Measurements from ENCODE around the gene ORM2. TPM values are rescaled to one million over a fixed set of nuclear protein-coding genes. Genes with fewer than 3 reads are reported as not detected.

Gene ORM2
- total RNA-seq, 1 donor from 2014 or later = not detected

GRCh38 chr9:114339130-114339908 lies 9.7 kb downstream of the ORM2 start:
- no peak for DNase-seq (ENCODE audit: low spot score)
- no peaks in the 10 kb centered on the region for H3K4me1 Mint-ChIP-seq (ENCODE audit: low read depth)
- H3K27me3 Mint-ChIP-seq (ENCODE audit: low read depth) = no peaks in the 10 kb centered on the region
- no peak overlapping the region for H3K4me3 Mint-ChIP-seq (ENCODE audit: unreplicated experiment)
- no peak overlapping the region for H3K27ac Mint-ChIP-seq (ENCODE audit: unreplicated experiment)
- peaks cover 52% of the 10 kb centered on the region for H3K36me3 Mint-ChIP-seq (ENCODE audit: low read depth)
- TF ChIP-seq CTCF (IDR thresholded peaks at IDR 0.05) = peak; percentile 87
- H3K9me3 Mint-ChIP-seq (ENCODE audit: low read depth) = no peaks in the 10 kb centered on the region

GRCh38 chr9:114341152-114341830 lies 11.6 kb downstream of the ORM2 start:
- peak; percentile 49 for DNase-seq (ENCODE audit: low spot score)
- no peak overlapping the region for H3K4me3 Mint-ChIP-seq (ENCODE audit: unreplicated experiment)
- no peak overlapping the region for H3K27ac Mint-ChIP-seq (ENCODE audit: unreplicated experiment)
- no peaks in the 10 kb centered on the region for H3K27me3 Mint-ChIP-seq (ENCODE audit: low read depth)
- no peaks in the 10 kb centered on the region for H3K9me3 Mint-ChIP-seq (ENCODE audit: low read depth)
- no peak for TF ChIP-seq CTCF (IDR thresholded peaks at IDR 0.05)
- no peaks in the 10 kb centered on the region for H3K4me1 Mint-ChIP-seq (ENCODE audit: low read depth)
- H3K36me3 Mint-ChIP-seq (ENCODE audit: low read depth) = peaks cover 54% of the 10 kb centered on the region

GRCh38 chr9:114341991-114342390 lies 12.3 kb downstream of the ORM2 start:
- H3K36me3 Mint-ChIP-seq (ENCODE audit: low read depth) = peaks cover 54% of the 10 kb centered on the region
- no peak overlapping the region for H3K27ac Mint-ChIP-seq (ENCODE audit: unreplicated experiment)
- no peaks in the 10 kb centered on the region for H3K27me3 Mint-ChIP-seq (ENCODE audit: low read depth)
- H3K4me1 Mint-ChIP-seq (ENCODE audit: low read depth) = no peaks in the 10 kb centered on the region
- peak; percentile 48 for DNase-seq (ENCODE audit: low spot score)
- H3K4me3 Mint-ChIP-seq (ENCODE audit: unreplicated experiment) = no peak overlapping the region
- TF ChIP-seq CTCF (IDR thresholded peaks at IDR 0.05) = no peak
- H3K9me3 Mint-ChIP-seq (ENCODE audit: low read depth) = no peaks in the 10 kb centered on the region

GRCh38 chr9:114342755-114343440 lies 13.2 kb downstream of the ORM2 start:
- Mint-ChIP-seq H3K4me3 (ENCODE audit: unreplicated experiment) (no peak overlapping the region), H3K4me1 (ENCODE audit: low read depth) (peaks cover under 1% of the 10 kb centered on the region), H3K27ac (ENCODE audit: unreplicated experiment) (no peak overlapping the region), H3K27me3 (ENCODE audit: low read depth) (no peaks in the 10 kb centered on the region), H3K9me3 (ENCODE audit: low read depth) (no peaks in the 10 kb centered on the region), H3K36me3 (ENCODE audit: low read depth) (peaks cover 53% of the 10 kb centered on the region)
- DNase-seq (ENCODE audit: low spot score) = no peak
- no peak for TF ChIP-seq CTCF (IDR thresholded peaks at IDR 0.05)

GRCh38 chr9:114343471-114344187 lies 14.0 kb downstream of the ORM2 start:
- no peak for TF ChIP-seq CTCF (IDR thresholded peaks at IDR 0.05)
- no peak overlapping the region for H3K4me3 Mint-ChIP-seq (ENCODE audit: unreplicated experiment)
- no peaks in the 10 kb centered on the region for H3K9me3 Mint-ChIP-seq (ENCODE audit: low read depth)
- H3K27ac Mint-ChIP-seq (ENCODE audit: unreplicated experiment) = no peak overlapping the region
- H3K36me3 Mint-ChIP-seq (ENCODE audit: low read depth) = peaks cover 55% of the 10 kb centered on the region
- peak; percentile 44 for DNase-seq (ENCODE audit: low spot score)
- H3K27me3 Mint-ChIP-seq (ENCODE audit: low read depth) = no peaks in the 10 kb centered on the region
- H3K4me1 Mint-ChIP-seq (ENCODE audit: low read depth) = peaks cover 8% of the 10 kb centered on the region

All from chondrocyte (in vitro differentiated cells).